ENCODE measurements around the gene ADAMTS17. TPM values are rescaled to one million over a fixed set of nuclear protein-coding genes. Genes with fewer than 3 reads are reported as not detected.

The ADAMTS17 gene
- total RNA-seq, 1 experiment from 2014 or later: 5.1 TPM

DNA sequence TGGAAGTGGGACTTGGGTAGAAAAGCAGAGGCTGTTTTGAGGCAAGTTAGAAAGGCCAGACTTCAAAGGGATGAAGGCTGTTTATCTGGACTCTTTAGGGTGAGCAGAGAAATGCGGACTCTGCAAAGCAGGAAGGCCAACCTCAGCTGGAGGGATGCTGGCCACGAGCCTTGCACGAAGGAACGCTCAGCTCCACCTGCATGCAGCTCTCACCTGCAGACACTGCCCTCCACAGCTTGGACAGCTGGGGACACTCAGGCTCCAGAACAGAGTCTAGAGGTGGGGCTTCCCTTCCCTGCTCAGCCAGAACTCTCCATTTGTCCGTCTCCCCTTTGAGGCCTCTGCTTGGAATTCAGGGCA, 229.7 kb downstream of the ADAMTS17 start:
- no peak for DNase-seq (ENCODE audit: low read depth)

DNA sequence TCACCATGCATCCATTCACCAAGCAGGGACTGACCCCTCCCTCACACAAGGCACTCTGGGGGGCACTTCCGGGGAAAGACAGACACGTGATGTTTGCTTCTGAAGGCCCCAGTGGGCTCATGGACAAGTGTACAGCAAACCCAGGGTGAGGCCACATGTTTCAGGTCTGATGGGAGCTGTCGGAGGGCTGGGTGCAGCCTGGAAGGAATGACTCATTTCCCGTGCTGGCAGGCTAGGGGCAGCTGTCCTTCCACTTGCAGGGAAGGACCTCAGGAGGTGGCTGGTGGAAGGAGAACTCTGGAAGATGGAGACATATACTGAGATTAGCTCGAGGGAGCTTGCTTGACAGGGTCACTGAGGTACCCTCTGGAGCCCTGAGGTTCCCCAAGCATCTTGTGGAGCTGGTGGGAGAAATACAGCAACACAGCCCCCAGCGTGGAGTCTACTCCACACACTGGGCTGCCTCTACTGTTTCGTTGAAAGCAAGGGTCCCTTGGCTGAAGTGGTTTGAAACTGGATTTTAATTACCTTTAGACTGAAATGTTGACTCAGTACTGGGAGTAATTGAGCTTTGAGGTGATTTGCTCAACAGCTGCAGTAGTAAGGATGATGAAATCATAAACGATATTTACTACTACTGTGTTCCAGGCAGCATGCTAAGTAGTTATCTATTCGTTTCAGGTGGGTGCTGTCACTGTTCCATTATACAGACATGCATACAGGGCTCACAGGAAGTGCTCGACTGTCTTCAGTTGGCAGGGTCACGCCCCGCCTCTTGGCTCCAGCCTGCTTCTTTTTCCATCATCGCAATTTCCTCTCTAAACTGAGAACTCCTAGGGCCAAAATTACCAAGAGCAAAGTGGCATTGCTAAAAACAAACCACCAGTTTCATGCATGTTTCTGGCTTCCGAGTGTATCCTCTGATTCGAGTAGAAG, 230.4 kb downstream of the ADAMTS17 start:
- peak; percentile 91 for DNase-seq (ENCODE audit: low read depth)

DNA sequence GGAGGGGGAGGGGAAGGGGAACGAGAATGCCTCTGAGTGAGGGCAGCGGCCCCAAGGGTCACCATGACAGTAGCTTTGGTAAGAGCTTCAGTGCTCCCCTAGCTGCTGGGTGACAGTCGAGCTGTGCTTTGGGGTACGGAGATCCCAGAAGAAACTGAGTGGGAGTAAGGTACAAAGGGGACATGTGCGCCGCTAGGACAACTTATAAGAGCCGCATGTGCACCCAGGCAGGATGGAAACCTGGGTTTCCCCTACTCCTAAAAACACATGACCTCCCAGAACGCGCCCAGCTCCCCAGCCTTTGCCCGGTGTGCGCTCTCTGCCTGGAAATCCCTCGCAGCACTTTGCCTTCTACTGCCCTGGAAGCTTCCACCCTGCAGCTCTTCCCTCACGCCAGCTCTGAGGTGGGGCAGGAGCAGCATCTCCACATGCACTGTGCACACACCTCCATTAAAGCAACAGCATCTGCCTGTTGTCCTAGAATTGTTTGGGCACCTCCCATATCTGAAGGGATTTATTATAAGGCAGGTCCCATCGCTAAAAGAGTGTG, 232.2 kb downstream of the ADAMTS17 start:
- no peak for DNase-seq (ENCODE audit: low read depth)

GRCh38 chr15:100108846-100109245, 232.9 kb downstream of the ADAMTS17 start:
- DNase-seq (ENCODE audit: low read depth): no peak

GRCh38 chr15:100108346-100108745, 233.4 kb downstream of the ADAMTS17 start:
- no peak for DNase-seq (ENCODE audit: low read depth)

- no peak for DNase-seq (ENCODE audit: low read depth)
Observed at GRCh38 chr15:100107606-100108225, 234.1 kb downstream of the ADAMTS17 start.

DNA sequence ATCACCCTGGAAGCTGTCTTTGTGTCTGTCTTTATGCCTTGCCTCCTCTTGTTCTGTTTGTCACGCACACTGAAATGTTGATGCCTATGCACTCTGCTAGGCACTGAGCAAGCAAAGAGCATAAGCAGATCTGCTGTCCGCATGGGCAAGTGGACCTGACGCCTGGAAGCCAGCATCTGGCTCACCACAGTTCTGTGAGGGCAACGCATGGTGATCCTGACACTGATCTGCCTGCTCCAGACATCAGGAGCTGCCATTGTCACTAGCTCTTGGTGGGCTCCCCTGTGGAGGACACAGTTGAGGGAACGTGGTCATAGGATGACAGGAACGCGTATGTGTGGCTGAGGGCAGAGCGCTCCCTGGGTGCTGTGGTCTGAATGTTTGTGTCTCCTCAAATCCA, 234.6 kb downstream of the ADAMTS17 start:
- no peak for DNase-seq (ENCODE audit: low read depth)

GRCh38 chr15:100106732-100107131, 235.0 kb downstream of the ADAMTS17 start:
- no peak for DNase-seq (ENCODE audit: low read depth)

GRCh38 chr15:100105101-100105500, 236.7 kb downstream of the ADAMTS17 start:
- no peak for DNase-seq (ENCODE audit: low read depth)

DNA sequence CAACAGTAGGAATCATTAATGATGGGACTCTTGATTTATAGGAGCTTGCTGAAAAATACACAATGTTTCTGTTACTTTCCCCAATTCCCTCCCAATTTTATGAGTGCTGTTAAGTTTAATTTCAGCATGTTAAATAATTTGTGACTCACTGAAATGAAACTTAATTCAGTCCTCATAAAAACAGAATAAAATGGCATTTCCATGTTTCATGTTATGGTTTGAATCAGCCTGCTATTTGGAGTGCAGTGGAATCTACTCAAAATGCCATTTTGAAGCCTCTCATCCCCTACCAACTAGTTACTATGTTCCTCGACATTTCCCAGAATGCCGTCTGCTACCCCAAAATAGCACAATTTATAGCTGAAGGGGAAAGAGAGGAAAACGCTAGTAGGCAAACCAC, 237.5 kb downstream of the ADAMTS17 start:
- no peak for DNase-seq (ENCODE audit: low read depth)

DNA sequence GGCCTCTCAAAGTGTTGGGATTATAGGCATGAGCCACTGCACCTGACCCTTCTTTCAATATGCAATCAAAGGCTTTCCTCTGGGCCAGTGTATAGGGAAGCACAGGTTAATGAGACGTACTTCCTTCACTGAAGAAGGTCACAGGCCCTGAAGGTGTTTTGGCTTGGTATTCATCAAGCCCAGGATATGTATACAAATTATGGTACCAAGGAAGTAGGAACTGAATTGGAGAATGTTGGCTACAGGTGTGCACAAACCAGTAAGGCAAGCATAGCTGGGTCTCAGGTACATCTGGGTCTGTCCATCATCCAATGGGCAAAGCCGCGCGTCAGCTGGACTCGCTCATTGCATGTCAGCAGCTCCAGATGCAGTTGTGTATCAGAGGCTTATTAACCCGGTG, 237.9 kb downstream of the ADAMTS17 start:
- DNase-seq (ENCODE audit: low read depth): no peak

DNA sequence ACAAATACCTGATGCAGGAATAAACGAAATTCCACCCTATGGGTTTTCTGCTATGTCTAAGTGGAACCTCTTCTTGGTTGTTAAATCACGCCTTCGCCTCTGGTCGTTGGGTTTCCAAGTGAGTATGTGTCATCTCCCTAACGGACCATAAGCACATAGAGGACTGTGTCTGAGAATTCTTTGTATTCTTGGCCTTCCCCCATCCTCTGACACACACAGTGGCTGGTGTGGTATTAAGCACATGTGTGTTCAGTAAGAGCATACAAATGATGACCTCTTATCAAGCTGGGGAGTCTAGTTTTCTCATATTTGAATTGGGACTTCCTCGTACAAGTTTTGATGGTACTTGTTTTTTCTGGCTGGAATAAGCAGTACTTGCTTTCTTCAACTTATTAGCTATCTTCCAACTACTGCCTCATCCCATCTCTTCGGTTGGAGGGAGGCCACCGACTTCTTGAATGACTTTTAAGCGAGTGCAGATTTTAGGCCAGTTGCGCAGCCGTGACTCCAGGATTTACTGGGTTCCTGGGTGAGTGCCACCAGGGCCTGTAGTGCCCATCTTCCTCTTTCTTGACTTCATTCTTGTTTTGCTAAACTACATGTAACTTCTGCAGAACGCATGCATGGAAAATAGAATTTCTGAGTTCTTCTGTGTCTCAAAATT, 240.2 kb downstream of the ADAMTS17 start:
- no peak for DNase-seq (ENCODE audit: low read depth)

DNA sequence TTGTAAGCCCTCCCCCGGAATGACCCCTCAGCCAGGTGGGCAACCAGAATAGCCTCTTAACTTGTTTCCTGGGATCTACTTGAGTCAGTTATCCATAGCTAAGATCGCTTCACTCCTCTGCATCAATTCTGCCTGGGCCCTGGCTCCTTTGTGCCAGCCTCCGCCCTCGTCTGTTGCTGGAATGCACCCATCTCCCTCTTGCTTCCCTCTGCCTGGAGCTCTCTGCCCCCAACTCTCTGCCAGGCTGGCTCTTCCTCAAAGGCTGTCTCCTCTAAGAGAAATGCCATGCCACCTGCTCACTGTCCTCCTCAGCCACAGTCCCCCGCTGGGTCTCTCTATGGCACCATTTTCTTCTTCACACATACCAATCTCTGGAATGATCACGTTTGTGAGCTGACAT, 240.8 kb downstream of the ADAMTS17 start:
- DNase-seq (ENCODE audit: low read depth): no peak

DNA sequence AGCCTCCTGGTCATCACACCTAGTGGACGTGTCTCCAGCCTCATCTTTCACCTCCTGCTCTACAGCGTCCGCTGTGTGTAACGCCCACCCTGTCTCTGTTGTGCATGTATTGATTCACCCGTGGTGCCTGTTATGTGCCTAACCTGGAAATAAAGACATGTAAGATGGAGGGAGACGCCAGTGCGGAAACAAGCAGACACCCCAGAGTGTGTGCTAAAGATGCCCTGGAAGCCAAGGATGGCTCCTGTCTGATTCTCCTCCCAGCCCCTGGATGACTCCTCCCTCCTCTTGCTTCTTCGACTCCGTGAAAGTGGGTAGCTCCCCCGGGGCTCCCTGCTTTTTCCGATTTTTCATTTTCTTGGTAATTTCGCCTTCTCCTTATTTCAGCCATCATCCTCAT, 241.8 kb downstream of the ADAMTS17 start:
- no peak for DNase-seq (ENCODE audit: low read depth)

DNA sequence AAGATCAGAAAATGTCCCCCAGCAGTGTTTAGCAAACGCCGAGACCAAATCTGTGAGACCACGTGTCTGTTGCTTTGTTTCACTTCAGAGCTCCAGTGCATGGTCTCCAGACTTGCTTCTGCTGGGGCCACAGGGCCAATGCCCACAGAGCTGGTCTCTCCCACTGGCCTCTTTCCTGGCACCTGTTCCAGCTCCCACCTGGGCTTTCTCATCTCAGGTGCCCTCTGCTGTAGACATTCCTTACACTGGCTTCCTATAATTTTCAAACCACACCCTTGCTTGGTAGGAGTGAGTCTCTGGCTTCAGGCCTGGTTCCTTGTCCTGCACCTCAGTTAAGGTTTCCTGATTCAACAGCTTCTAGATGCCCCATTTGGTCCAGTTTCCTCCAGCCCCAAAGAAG, 243.1 kb downstream of the ADAMTS17 start:
- no peak for DNase-seq (ENCODE audit: low read depth)

GRCh38 chr15:100097342-100098127, 244.2 kb downstream of the ADAMTS17 start:
- no peak for DNase-seq (ENCODE audit: low read depth)

DNA sequence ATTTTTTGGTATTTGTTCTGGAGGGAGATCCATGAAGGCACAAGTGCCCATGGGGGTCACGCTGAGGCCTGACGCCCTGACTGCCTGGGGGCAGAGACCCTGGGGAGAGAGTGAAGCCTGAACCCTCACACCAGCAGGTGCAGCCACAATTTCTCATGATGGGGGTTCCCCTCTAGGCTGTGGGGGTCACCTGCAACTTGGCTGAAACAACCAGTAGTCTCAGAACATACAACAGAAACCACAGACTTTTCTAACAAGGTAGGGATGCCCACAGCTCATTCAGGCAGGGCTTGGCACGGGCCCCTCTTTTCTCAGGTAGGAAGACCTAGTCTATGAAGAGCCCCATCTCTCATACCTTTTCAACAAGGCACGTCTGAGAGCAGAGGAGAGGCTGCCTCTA, 245.1 kb downstream of the ADAMTS17 start:
- DNase-seq (ENCODE audit: low read depth): no peak

DNA sequence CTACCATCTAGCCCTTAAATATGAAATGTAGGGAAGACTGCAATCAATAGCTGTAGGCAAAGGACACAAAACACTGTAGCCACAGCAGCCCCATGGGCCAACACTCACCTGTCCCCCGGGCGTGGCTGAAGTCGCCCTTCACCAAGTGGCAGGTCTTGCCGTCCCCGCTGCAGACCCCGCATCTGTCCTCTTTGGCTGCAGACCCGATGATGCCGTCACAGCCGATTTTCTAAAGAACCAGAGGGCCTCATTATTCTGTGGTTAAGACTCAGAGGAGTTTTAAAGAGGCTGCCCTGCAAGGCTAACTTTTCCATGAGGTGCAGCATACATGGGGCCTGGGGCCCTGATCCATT, 245.6 kb downstream of the ADAMTS17 start:
- no peak for DNase-seq (ENCODE audit: low read depth)

DNA sequence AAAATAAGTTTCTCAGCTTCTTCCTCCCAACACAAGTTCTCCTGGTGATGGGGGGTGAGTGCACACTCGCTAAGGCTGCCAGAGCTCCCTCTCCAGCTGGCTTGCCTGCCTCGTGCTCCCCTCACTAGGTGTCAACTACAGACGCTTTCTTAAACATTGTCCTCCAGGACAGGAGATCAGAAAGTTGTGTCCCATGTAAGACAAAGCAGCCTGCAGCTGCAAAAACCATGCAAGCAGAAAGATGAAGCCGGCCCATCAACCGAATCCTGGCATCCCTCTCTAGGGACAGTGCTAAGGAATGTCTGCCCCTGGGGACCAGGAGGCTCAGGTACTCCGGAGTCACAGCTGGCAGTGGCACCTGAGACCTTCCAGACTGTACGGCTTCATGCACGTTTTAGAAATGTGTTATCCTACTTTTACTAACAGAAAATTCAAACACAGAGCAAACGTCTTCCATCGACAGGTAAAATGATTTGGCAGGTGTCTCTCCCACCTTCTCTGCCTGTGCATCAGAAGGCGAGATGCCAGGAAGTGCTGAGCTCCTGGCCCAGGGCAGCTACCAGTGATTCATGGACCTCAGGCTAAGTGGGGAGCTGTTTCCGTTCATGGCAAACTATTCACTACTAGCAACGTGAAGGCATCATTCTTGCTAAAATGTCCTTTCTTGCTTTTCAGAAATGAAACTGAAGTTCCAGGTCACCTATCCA, 246.1 kb downstream of the ADAMTS17 start:
- DNase-seq (ENCODE audit: low read depth): peak; percentile 54

DNA sequence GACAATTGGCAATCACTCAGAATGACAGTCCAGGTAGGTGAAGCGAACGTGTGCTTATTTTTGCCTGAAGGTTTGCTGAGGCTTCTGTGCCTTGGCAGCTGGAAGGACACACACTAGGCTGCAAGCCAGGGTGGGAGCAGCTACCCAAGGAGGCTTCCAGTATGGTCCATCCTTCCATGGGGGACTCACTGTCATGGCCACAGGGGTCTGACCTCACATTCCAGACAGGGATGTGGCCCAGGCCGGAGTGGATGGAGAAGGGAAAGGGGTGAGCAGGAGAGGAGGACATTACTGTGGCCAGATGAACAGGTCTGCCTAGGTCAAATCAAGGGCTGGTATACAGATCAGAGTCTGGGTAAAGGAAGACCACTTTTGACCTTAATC, 247.7 kb downstream of the ADAMTS17 start:
- no peak for DNase-seq (ENCODE audit: low read depth)
